ENCODE measurements around the gene PPP1R18. TPM values are rescaled to one million over a fixed set of nuclear protein-coding genes. Genes with fewer than 3 reads are reported as not detected.
A peak's percentile ranks its signal among the peaks of the same experiment; 100 is the strongest.

The PPP1R18 gene
- total and polyA plus RNA-seq, 2 experiments from 2014 or later, result 11.3 to 12.0 TPM

GRCh38 chr6:30640481-30640880, 46.0 kb downstream of the PPP1R18 start:
- Histone ChIP-seq H3K27me3 (no peaks in the 10 kb centered on the region), H2AFZ (no peak overlapping the region), H3K27ac (no peak overlapping the region), H3K4me1 (ENCODE audit: insufficient read depth) (peaks cover 6% of the 10 kb centered on the region), H3K36me3 (replicated peaks; ENCODE audit: insufficient read depth, low read depth) (no peaks in the 10 kb centered on the region), H3K4me2 (no peak overlapping the region), H3K9me3 (ENCODE audit: low read depth) (no peaks in the 10 kb centered on the region), H3K79me2 (peaks cover 19% of the 10 kb centered on the region), H4K20me1 (ENCODE audit: insufficient read depth, poor library complexity, severe bottlenecking) (no peaks in the 10 kb centered on the region), H3K9me2 (replicated peaks; ENCODE audit: insufficient read depth) (no peaks in the 10 kb centered on the region), H3K4me3 (no peak overlapping the region)
- TF ChIP-seq CTCF (IDR thresholded peaks at IDR 0.05; ENCODE audit: poor library complexity) (no peak), EZH2phosphoT487 (IDR thresholded peaks at IDR 0.05; ENCODE audit: low read depth, severe bottlenecking, unreplicated experiment) (no peak), EZH2 (IDR thresholded peaks at IDR 0.05; ENCODE audit: borderline replicate concordance) (no peak)
- no peak for DNase-seq (ENCODE audit: low spot score)
- 87% methylated on average over 10 of the region's 10 CpGs for WGBS (ENCODE audit: low lambda C conversion rate, missing lambda C conversion rate)

GRCh38 chr6:30635834-30636233, 50.6 kb downstream of the PPP1R18 start:
- no peak for DNase-seq (ENCODE audit: low spot score)
- no peaks in the 10 kb centered on the region for H3K27me3 ChIP-seq

DNA sequence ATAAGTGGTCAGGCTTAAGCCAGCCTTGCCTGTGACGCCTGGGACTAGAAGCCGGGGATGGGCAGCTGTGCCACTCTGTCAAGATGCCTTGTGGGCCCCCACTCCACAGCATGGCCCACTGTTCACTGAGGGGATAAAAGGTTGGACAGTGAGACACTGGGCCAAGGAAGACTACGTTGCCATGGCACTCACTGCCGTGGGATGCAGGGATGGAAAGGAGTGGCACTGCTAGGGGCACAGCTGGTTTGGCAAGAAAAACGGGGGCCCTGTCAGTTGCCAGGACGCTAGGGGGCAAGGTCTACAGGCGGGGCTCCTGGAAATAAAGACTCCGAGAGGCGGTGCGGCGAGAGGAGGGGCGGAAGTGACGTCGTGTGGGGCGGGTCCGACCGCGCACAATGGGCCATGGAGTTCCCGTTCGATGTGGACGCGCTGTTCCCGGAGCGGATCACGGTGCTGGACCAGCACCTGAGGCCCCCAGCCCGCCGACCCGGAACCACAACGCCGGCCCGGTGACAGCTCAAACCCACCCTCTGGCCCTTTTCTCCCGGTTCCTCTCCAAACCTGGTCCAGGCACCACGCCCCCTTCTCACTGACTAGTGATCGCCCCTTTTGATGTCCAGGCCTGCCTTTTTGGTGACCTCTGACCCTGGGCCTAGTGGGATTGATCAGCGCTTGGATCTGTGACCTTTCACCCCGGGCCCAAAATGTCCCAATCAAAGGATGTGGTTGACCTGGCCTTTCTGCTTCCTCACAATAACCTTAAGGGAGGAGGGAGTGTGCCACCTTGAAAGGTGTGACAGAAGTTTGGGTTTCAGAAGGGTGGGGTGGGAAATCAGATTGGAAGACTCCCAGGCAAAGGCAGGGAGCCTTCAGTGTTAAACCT, 59.7 kb downstream of the PPP1R18 start, which contains the start of gene ATAT1:
TSS of gene ATAT1 (plus strand) at position 391 of the 883 bp plus-strand sequence.
- Histone ChIP-seq H3K9me3 (ENCODE audit: low read depth) (no peaks in the 10 kb centered on the region), H3K4me1 (ENCODE audit: insufficient read depth) (peaks cover 6% of the 10 kb centered on the region), H3K36me3 (replicated peaks; ENCODE audit: insufficient read depth, low read depth) (no peaks in the 10 kb centered on the region), H3K27me3 (no peaks in the 10 kb centered on the region), H3K79me2 (peaks cover 23% of the 10 kb centered on the region), H3K4me3 (peak within 1 kb of the TSS; percentile 46), H2AFZ (peak within 1 kb of the TSS; percentile 59), H3K27ac (peak within 1 kb of the TSS; percentile 95), H4K20me1 (ENCODE audit: insufficient read depth, poor library complexity, severe bottlenecking) (no peaks in the 10 kb centered on the region), H3K4me2 (peak within 1 kb of the TSS; percentile 90), H3K9me2 (replicated peaks; ENCODE audit: insufficient read depth) (no peaks in the 10 kb centered on the region)
- peak; percentile 93 for DNase-seq (ENCODE audit: low spot score)
- TF ChIP-seq CTCF (IDR thresholded peaks at IDR 0.05; ENCODE audit: poor library complexity) (peak; percentile 46), EZH2 (IDR thresholded peaks at IDR 0.05; ENCODE audit: borderline replicate concordance) (no peak)
- 6% methylated on average over 28 of the region's 36 CpGs for WGBS (ENCODE audit: low lambda C conversion rate, missing lambda C conversion rate)

More at GRCh38 chr6:30635834-30636233, 50.6 kb downstream of the PPP1R18 start:
- 100% methylated on average over 3 of the region's 3 CpGs for WGBS (ENCODE audit: low lambda C conversion rate, missing lambda C conversion rate)
- Histone ChIP-seq H3K36me3 (replicated peaks; ENCODE audit: insufficient read depth, low read depth) (no peaks in the 10 kb centered on the region), H3K9me3 (ENCODE audit: low read depth) (no peaks in the 10 kb centered on the region), H3K4me3 (no peak overlapping the region), H3K79me2 (no peaks in the 10 kb centered on the region), H3K4me1 (ENCODE audit: insufficient read depth) (no peaks in the 10 kb centered on the region), H3K9me2 (replicated peaks; ENCODE audit: insufficient read depth) (no peaks in the 10 kb centered on the region), H4K20me1 (ENCODE audit: insufficient read depth, poor library complexity, severe bottlenecking) (no peaks in the 10 kb centered on the region), H3K27ac (no peak overlapping the region), H3K4me2 (no peak overlapping the region), H2AFZ (no peak overlapping the region)
- no peak for TF ChIP-seq EZH2phosphoT487 (IDR thresholded peaks at IDR 0.05; ENCODE audit: low read depth, severe bottlenecking, unreplicated experiment)
- TF ChIP-seq CTCF (IDR thresholded peaks at IDR 0.05; ENCODE audit: poor library complexity), result no peak
- TF ChIP-seq EZH2 (IDR thresholded peaks at IDR 0.05; ENCODE audit: borderline replicate concordance), result no peak

Small RNA genes within 50 kb of the gene (small RNA-seq; reads per million reads assigned to genes)
- not detected for gene RF00019

Other genes starting within 250 kb of the PPP1R18 start
- 155 and 158 TPM in 2 replicates for gene HLA-E, start 197.1 kb downstream of the PPP1R18 start, total RNA-seq
- 141 and 163 TPM in 2 replicates for gene HLA-E, start 197.1 kb downstream of the PPP1R18 start, polyA plus RNA-seq
- gene GNL1, start 130.2 kb downstream of the PPP1R18 start, total RNA-seq, result 29.5 and 33.2 TPM in 2 replicates
- gene GNL1, start 130.2 kb downstream of the PPP1R18 start, polyA plus RNA-seq, result 81.1 and 101 TPM in 2 replicates
- 10.1 and 10.8 TPM in 2 replicates for gene PRR3, start 129.3 kb downstream of the PPP1R18 start, total RNA-seq
- 7.8 and 9.3 TPM in 2 replicates for gene PRR3, start 129.3 kb downstream of the PPP1R18 start, polyA plus RNA-seq
- 36.5 and 44.1 TPM in 2 replicates for gene ABCF1, start 115.2 kb downstream of the PPP1R18 start, total RNA-seq
- gene ABCF1, start 115.2 kb downstream of the PPP1R18 start, polyA plus RNA-seq, result 62.0 and 71.3 TPM in 2 replicates
- 34.5 and 36.2 TPM in 2 replicates for gene PPP1R10, start 69.4 kb downstream of the PPP1R18 start, total RNA-seq
- 38.2 and 38.6 TPM in 2 replicates for gene PPP1R10, start 69.4 kb downstream of the PPP1R18 start, polyA plus RNA-seq
- gene MRPS18B, start 68.8 kb downstream of the PPP1R18 start, total RNA-seq, result 38.7 and 40.1 TPM in 2 replicates
- 59.4 and 60.9 TPM in 2 replicates for gene MRPS18B, start 68.8 kb downstream of the PPP1R18 start, polyA plus RNA-seq
- 6.9 and 7.0 TPM in 2 replicates for gene ATAT1, start 59.8 kb downstream of the PPP1R18 start, total RNA-seq
- 18.3 and 19.7 TPM in 2 replicates for gene ATAT1, start 59.8 kb downstream of the PPP1R18 start, polyA plus RNA-seq
- gene C6orf136, start 39.5 kb downstream of the PPP1R18 start, total RNA-seq, result 8.7 and 21.3 TPM in 2 replicates
- 16.9 and 28.0 TPM in 2 replicates for gene C6orf136, start 39.5 kb downstream of the PPP1R18 start, polyA plus RNA-seq
- gene DHX16, start 13.6 kb downstream of the PPP1R18 start, total RNA-seq, result 18.2 and 19.4 TPM in 2 replicates
- gene DHX16, start 13.6 kb downstream of the PPP1R18 start, polyA plus RNA-seq, result 28.4 and 31.4 TPM in 2 replicates
- gene NRM, start 4.3 kb upstream of the PPP1R18 start, total RNA-seq, result 7.2 and 7.8 TPM in 2 replicates
- 17.2 and 21.0 TPM in 2 replicates for gene NRM, start 4.3 kb upstream of the PPP1R18 start, polyA plus RNA-seq
- 3.3 and 8.7 TPM in 2 replicates for gene MDC1, start 30.6 kb upstream of the PPP1R18 start, total RNA-seq
- gene MDC1, start 30.6 kb upstream of the PPP1R18 start, polyA plus RNA-seq, result 9.8 and 9.9 TPM in 2 replicates
- gene TUBB, start 33.7 kb upstream of the PPP1R18 start, total RNA-seq, result 460 and 470 TPM in 2 replicates
- 414 and 433 TPM in 2 replicates for gene TUBB, start 33.7 kb upstream of the PPP1R18 start, polyA plus RNA-seq
- gene FLOT1, start 56.0 kb upstream of the PPP1R18 start, total RNA-seq, result 93.5 and 103 TPM in 2 replicates
- 144 and 148 TPM in 2 replicates for gene FLOT1, start 56.0 kb upstream of the PPP1R18 start, polyA plus RNA-seq
- 173 and 193 TPM in 2 replicates for gene IER3, start 57.9 kb upstream of the PPP1R18 start, total RNA-seq
- gene IER3, start 57.9 kb upstream of the PPP1R18 start, polyA plus RNA-seq, result 158 and 159 TPM in 2 replicates
- gene DDR1, start 197.9 kb upstream of the PPP1R18 start, total RNA-seq, result 67.4 and 94.4 TPM in 2 replicates
- 94.4 and 104 TPM in 2 replicates for gene DDR1, start 197.9 kb upstream of the PPP1R18 start, polyA plus RNA-seq
- gene GTF2H4, start 221.6 kb upstream of the PPP1R18 start, total RNA-seq, result 15.2 and 26.0 TPM in 2 replicates
- 13.6 and 14.0 TPM in 2 replicates for gene GTF2H4, start 221.6 kb upstream of the PPP1R18 start, polyA plus RNA-seq
- 23.1 and 36.9 TPM in 2 replicates for gene VARS2, start 227.6 kb upstream of the PPP1R18 start, total RNA-seq
- gene VARS2, start 227.6 kb upstream of the PPP1R18 start, polyA plus RNA-seq, result 20.8 and 21.6 TPM in 2 replicates
- gene SFTA2, start 245.5 kb upstream of the PPP1R18 start, total RNA-seq, result 1.1 TPM in 1 of 2 replicates, not detected in the other
- 8.8 and 9.5 TPM in 2 replicates for gene SFTA2, start 245.5 kb upstream of the PPP1R18 start, polyA plus RNA-seq

Data from hepatocyte (in vitro differentiated cells).